ENCODE data around the gene ZFP3.
"Not testable (repeated sequence)": the region's sequence is repeated elsewhere in the genome, so short reads cannot be mapped to it uniquely, and the experiment has no call there.

Gene ZFP3

DNA sequence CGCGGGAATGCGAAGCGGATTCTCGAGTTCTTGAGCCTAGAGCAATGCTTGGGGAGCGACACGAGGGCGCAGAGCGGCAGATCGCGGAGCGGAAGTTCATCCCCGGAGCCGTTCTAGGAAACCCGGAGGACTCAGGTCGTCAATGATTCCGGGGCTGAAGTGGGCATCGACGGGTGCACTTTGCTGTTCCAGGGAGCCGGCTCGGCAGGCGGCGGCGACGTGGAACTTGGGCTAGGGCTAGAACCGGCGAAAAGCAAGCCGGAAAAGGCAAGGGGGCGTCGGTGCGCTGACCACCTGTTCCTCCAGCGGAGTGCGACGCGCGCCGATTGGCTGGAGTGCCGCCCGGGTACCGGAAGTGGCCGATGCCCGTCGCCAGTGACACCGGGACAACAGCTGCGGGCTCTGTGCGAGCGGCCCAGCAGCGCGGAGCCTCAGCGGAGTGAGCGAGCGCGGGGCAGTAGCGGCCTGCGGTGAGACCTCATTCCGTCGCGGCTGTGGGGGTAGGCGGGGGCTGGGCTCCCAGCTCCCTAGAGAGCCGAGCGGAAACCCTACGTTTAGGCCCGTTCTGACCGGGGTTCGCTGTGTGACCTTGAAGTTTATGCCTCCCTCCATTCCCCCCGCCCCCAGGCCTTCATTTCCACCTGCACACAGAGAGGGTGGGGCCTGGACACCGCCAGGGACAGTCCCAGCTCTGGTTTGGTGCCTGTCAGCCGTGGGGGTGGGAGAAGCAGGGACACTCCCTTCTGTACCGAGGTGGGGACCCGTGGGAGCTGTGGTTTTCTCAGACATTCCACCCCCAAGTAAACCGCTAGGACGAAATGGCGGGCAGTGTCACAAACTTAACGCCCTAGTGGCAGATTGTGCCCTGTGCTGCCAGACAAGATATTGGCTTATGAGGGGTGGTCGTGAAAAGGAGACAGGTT, at the start of gene ZFP3:
Gene ZFP3 (plus strand): TSS at position 362 of the 923 bp plus-strand sequence. CDS start 13,038 bp downstream, outside the sequence.
- in situ Hi-C loops (cut with HindIII; ENCODE audit: low sequenced_read_pairs), result no loop called here

DNA sequence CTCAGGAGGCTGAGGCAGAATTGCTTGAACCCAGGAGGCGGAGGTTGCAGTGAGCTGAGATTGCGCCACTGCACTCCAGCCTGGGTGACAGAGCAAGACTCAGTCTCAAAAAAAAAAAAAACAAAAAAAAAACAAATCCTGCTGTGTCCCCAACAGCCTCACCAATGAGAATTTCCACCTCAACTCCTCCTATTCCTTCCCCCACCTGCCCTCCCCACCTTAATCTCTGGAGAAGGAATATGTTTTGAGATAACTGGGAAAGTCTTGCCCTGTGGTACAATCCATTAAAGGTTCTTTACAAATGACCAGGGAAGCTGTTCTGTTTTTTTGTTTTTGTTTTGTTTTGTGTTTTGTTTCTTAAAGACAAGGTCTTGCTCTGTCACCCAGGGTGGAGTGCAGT, 48.1 kb upstream of the ZFP3 start:
- in situ Hi-C loops (cut with HindIII; ENCODE audit: low sequenced_read_pairs), result not testable (repeated sequence)

DNA sequence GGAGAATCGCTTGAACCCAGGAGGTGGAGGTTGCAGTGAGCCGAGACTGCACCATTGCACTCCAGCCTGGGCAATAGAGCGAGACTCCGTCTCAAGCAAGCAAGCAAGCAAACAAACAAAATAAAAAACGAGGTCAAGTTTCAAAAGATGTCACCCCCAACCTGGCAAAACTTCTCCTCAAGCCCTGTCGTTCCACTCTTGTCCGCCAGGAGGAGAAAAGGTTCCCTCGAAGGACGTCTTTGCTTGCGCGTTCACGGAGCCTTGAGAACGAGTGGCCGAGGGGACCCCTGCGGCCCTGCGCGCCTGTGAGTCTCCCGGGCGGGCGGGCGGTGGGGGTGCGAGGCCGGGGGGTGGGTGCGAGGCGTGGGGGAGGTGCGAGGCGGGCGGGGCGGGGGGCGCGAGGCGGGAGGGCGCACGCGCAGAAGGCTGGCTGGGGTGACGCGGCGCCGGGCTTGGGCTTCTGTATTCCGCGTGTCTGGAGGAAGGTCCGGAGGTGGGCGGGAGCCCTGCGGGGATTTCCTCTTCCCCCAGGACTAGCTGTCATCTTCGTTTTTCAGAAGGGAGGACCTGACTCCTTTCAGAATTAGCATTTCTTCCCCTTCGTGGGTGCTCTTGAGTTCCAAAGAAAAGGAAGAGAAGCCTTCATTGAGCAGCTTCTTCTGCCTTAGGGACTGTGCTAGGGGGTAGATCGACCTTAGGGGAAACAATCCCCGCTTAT, 46.7 kb upstream of the ZFP3 start:
- in situ Hi-C loops (cut with HindIII; ENCODE audit: low sequenced_read_pairs), result no loop called here

DNA sequence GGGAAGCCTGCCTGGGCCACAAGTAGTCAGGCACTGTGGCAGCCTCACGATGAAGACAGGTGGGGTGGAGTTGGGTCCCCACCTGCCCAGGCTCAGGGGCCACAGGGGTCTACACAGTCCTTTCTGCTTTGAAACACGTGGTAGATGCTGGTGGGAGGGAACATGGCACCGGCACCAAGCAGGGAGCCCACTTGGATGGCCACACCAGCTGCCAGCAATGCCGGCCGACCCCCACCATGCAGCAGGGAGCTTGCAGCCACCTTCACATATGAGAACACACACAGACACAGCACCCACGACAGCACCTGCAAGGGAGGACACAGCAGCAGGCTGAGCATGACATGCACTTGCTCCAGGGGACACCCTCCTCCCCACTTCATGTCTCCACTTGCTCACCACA, 45.4 kb upstream of the ZFP3 start:
- in situ Hi-C loops (cut with HindIII; ENCODE audit: low sequenced_read_pairs), result no loop called here

DNA sequence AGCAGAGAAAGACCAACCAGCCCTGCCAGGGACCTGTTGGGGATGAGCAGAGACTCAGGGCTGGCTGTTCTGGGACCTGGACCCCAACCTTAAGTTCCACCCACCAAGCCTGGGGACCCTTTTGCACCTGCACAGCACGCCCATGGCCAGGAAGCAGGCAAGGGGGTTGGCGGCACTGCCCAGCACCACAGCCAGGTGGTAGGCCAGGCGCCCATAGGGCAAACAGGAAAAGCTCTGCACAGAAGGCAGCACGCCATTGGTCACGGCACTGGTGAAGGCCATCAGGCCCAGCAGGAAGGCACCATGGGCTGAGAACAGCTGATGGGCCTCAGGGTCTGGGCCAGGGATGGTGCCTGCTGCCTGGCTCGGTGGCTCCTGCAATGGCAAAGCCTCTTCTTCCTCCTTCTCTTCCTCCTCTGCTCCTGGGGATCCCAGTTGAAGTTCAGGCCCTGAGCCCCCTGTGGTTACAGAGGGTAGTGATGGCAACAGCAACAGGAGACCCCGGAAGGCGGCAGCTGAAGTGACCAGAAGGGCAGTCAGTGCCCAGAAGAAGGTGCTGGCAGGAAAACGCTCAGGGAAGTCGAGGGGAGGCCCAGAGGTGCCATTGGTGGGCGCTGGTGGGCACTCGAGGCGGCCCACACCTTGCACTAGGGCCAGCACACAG, 44.8 kb upstream of the ZFP3 start:
- in situ Hi-C loops (cut with HindIII; ENCODE audit: low sequenced_read_pairs), result no loop called here

DNA sequence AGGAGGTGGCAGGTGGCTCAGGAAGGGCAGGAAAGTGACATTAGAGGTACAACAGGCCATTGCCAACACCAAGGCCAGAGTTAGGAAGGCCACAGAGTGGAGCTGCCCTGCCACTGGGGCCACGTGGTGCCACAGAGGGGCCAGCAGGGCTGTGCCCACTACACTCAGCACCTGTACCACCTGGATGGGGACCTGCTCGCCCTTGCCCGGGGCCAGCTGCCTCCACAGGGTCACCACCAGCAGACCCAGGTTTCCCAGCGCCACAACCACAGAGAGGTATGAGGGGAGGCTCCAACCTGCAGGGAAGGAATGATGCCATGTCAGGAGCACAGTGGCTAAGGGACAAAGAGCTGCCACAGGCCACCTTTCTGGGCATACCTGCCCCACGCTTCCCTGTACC, 44.2 kb upstream of the ZFP3 start:
- in situ Hi-C loops (cut with HindIII; ENCODE audit: low sequenced_read_pairs), result no loop called here

DNA sequence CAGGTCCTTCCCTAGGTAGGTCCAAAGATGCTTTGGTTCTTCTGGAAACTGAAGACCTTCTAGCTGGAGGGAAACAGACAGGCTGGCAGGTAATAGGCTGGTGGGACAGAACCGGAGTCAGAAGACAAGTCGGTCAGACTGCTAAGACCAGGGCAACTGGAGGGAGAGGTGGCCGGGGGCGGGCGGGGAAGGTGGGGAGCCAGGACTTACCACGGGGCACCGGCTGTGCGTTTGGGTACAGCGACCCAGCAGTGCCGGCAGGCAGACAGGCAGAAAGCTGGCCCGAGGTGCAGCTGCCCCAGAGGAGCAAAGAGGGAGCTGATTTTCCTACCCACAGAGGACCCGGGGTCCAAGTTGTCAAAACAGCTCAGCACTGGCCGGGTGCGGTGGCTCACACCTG, 43.6 kb upstream of the ZFP3 start:
- in situ Hi-C loops (cut with HindIII; ENCODE audit: low sequenced_read_pairs), result no loop called here

DNA sequence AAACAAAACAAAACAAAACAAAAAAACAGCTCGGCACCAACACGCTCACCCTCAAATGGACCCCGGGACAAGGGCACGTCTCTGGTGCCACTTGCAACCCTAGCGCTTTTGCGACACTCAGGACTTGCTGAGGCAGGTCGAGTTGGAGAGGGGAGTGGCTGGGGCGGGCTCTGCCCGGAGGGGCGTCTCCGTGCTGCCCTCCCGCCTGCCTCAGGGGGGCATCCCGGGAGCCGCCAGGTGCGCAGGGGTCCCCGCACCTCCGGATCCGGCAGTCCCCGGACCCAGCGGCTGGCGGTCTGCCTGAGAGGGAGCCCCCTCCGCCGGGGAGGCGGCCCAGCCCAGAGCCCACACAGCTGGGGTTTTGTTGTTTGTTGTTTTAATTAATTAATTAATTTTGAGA, 43.0 kb upstream of the ZFP3 start, which contains the start of gene SLC52A1:
Gene SLC52A1 (minus strand): TSS at position 112 of the 400 bp plus-strand sequence. CDS start 820 bp downstream, outside the sequence.
- in situ Hi-C loops (cut with HindIII; ENCODE audit: low sequenced_read_pairs), result no loop called here

DNA sequence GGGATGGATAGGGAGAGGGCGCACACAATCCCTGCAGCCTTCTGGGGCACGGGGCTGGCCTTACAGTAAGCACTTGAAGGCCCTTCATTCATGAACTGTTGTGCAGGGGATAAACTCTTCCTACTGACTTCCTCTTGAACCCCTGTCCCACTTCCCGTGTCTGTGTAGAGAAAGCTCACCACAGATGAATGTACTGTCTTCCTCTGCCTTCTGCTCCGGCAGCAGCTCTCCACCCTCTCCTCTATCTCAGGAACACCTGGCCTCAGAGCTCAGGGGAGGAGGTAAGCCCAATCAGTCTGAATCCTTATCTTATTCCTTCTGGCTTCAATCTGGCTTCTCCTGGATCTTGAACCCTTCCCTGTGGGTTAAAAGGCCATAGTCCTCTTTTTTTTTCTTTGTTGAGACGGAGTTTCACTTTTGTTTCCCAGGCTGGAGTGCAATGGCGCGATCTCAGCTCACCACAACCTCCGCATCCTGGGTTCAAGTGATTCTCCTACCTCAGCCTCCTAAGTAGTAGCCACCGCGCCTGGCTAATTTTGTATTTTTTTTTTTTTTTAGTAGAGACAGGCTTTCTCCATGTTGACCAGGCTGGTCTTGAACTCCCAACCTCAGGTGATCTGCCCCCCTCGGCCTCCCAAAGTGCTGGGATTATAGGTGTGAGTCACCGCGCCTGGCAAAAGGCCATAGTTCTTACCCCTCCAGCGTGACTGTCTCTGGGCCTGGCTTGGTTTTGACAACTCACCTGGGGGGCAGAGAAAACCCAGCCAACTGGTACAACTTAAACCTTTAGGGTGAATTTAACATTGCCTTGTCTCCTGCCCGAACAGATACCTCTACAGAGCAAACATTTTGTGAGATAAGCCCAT, 35.9 kb upstream of the ZFP3 start:
- in situ Hi-C loops (cut with HindIII; ENCODE audit: low sequenced_read_pairs), result no loop called here

DNA sequence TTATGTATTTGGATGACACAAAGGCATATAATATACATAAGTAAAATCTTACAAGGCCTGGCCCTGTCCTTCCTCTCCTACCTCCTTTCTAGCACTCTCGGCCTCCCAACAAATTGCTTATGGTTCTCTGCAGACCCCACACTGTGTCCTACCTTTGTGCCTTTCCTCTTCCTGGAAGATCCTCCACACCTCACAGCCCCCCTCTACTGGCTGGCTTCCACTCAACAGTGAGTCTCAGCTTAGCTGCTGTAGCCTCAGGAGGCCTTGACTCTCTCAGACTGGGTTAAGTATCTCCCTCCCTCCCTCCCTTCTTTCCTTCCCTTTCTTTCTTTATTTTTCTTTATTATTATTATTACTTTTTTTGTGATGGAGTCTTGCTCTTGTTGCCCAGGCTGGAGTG, 34.7 kb upstream of the ZFP3 start:
- in situ Hi-C loops (cut with HindIII; ENCODE audit: low sequenced_read_pairs), result no loop called here

DNA sequence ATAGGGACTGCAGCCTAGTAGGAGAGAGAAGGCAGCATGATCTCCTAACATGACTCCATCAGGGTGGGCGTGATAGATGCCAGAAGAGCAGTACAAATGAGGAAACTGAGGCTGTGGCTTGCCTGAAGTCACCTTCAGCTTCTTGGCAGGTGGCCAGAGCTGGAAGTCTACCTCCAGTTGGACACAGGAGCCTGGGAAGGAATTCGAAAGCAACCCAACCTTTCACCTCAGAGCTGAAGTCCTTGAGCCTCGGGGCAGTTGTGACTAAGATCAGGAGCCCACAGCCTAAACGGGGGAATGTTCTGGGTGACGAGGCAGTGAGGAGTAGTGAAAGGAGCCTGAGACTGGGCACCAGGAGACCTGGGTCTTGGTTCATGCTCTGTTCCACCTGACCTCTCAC, 33.6 kb upstream of the ZFP3 start:
- in situ Hi-C loops (cut with HindIII; ENCODE audit: low sequenced_read_pairs), result no loop called here

DNA sequence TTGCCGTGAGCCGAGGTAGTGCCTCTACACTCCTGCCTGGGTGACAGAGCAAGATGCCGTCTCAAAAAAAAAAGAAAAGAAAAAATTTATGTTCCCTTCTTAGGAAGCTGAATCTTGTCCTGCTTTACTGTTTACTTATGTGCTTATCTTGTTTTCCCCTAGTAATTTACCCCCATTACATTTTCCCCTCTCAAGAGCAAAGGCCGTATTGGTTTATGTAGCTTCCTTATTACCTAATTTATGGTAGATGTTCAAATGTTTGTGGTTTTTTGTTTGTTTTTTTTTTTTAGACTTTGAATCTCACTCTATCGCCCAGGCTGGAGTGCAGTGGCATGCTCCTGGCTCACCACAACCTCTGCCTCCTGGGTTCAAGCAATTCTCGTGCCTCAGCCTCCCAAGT, 32.8 kb upstream of the ZFP3 start:
- in situ Hi-C loops (cut with HindIII; ENCODE audit: low sequenced_read_pairs), result no loop called here

DNA sequence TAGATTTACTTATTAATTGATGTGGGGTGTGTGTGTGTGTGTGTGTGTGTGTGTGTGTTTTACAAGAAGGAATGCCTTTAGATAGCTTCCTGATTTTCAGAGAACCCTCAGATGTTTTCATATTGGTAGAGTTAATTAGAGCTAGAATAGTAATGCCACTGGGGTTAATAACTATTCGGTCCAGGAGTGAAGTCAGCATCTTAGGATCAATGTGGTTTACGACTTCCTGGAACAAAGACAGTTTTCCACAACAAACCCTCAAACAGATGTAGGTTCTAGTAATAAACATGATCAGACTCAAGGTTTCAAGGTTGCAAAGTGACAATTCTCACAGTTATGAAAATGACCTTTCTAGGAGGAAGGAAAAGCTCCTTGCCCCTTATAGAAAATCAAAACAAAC, 30.8 kb upstream of the ZFP3 start:
- in situ Hi-C loops (cut with HindIII; ENCODE audit: low sequenced_read_pairs), result no loop called here

DNA sequence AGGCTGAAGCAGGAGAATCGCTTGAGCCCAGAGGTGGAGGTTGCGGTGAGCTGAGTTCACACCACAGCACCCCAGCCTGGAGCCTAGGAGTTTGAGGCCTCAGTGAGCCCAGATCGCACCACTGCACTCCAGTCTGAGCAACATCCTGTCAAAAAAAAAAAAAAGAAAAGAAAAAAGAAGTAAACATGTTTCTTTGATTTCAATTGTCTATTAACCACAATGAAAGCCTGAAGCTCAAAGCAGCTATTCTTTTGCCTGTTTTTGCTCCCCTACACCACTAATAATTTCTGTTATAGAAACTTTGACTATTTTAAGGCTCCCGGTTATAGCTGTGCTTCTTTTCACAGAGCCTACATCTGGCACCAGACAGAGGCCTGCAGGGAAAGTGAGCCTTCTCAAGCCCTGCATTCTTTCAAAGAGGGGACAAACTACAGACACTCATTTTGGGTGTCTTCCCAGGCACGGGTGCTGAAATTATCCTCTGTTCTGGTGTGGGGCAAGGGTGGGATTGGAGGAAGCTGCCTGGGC, 28.9 kb upstream of the ZFP3 start:
- in situ Hi-C loops (cut with HindIII; ENCODE audit: low sequenced_read_pairs), result no loop called here

DNA sequence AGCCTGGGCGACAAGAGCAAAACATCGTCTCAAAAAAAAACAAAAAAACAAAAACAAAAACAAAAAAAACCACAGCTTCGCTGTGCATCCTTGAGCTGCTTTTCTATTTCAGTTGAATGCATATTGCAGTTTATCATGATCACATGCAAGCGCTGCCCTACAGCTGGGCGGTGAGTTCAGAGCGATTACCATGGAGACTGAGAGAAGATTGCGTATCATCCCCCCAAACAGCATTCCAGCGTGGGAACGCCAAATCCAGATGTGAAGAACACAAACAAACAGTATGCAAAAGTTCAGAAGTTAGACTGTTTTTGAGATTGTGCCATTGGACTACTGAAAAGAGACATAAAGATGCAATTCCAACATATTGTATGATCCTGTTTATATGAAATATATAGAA, 28.0 kb upstream of the ZFP3 start:
- in situ Hi-C loops (cut with HindIII; ENCODE audit: low sequenced_read_pairs), result no loop called here

DNA sequence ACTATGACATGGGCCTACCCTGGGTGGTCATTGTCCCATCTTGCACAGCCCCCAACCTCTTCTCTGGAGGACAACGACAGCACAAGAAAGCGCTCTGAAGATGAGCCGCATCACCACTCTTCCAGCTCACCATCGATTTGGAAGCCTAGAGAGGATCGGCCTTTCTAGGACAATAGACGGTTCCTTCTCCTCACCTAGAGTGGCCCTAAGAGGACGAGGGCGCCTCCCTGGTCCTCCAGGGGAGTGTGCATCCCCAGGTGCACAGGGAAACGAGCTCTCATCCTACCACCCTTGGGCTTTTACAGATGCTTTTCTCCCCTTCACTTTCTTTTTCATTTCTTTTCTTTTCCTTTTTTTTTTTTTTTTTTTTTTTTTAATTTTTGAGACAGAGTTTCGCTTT, 22.7 kb upstream of the ZFP3 start:
- in situ Hi-C loops (cut with HindIII; ENCODE audit: low sequenced_read_pairs), result no loop called here

DNA sequence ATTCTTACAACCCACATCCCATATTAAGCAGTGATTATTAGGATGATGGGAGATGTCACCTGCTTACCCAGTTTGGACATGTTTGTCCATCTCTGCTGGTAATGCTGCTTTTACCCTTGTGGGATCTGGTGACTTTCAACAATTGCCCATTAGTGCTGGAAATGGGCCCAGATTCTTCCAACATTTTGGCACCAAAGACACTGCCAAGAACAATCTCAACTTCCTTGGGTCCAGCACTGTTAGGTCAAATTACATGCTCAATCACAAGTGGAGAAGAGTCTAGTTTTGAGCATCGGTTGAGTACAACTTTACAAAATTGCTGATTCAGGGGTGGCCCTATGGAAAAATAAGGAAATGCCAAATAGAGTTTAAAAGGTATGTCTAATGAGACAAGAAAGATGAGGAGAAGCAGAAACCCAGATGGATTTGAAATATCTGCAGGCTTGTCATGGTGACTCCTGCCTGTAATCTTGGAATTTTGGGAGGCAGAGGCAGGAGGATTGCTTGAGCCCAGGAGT, 13.0 kb upstream of the ZFP3 start:
- in situ Hi-C loops (cut with HindIII; ENCODE audit: low sequenced_read_pairs), result no loop called here

DNA sequence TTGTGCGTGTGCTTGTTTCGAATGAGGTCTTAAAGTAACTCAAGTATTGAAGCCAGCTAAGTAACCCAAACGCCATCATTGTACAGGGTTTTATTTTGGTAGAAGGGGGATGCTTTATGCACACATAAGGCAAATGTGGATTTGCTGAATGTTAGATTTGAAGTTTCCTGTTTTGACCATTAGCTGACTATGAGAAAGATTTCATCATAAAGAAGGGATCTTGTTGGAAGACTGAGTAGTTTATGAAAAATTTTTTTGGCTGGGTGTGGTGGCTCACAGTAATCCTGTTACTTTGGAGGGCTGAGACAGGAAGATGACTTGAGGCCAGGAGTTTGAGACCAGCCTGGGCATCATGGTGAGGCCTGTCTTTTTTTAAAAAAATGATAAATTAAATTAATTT, 10.0 kb upstream of the ZFP3 start:
- in situ Hi-C loops (cut with HindIII; ENCODE audit: low sequenced_read_pairs), result no loop called here

DNA sequence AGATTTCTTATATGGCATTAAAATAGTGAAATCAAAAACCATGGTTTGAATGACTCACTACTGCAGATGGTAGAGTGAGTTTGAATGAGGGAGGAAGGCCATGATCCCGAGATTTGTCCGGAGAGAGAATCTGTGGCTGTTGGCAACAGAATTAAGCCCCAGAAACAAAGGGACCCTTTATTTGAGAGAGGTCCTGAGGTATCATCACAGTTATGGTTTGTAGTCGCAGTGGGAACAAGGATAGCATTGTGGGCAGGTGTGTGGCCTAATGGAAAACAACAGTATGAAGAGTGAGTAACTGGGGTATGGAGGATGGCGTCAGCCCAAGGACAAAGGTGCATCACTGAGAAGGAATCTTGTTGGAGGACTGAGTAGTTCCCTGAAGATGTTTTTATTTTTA, 8.5 kb upstream of the ZFP3 start:
- in situ Hi-C loops (cut with HindIII; ENCODE audit: low sequenced_read_pairs), result no loop called here

DNA sequence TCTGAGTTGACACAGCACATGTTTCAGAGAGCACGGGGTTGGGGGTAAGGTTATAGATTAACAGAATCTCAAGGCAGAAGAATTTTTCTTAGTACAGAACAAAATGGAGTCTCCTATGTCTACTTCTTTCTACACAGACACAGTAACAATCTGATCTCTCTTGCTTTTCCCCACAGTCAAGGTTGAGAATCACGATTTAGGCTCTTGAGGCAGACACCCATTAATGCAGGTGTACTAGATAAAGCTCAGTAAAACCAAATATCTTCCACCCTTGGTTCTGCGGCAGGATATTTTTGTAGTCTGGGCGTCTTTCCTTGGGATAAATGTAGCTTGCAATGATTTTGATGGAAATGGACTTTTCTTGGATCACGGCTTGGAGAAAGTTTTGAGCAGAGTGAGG, 2.8 kb upstream of the ZFP3 start:
- in situ Hi-C loops (cut with HindIII; ENCODE audit: low sequenced_read_pairs), result not testable (repeated sequence)

All from DLD1 (cell line).